ENCODE results near the gene VMP1. TPM values are rescaled to one million over a fixed set of nuclear protein-coding genes. Genes with fewer than 3 reads are reported as not detected.
"Not testable (repeated sequence)": the region's sequence is repeated elsewhere in the genome, so short reads cannot be mapped to it uniquely, and the experiment has no call there.

Gene VMP1
- total RNA-seq, 2 experiments from 2014 or later = 122 to 123 TPM

DNA sequence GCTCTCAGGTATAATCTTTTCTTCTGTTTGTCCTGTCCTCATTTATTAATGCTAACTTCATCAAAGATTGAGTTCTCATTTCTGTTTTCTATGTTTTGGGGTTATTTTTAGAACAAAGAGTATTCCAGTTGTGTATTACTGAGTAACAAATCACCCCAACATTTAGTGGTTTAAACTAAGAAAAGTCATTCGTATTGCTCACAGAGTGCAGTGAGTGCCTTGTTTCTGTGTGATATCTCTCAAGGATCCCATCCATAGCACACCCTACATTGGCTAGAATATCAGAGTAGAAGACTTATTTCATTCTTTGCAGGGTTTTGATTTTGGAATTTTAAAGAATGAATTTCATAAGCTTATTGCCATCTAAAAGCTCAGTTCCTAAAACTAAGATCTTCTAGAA is 72.1 kb downstream of the VMP1 start:
- Mint-ChIP-seq H3K4me3 (no peak overlapping the region), H3K9me3 (ENCODE audit: insufficient read depth) (no peaks in the 10 kb centered on the region), H3K4me1 (ENCODE audit: low read depth) (peaks cover 46% of the 10 kb centered on the region), H3K27me3 (ENCODE audit: low read depth) (no peaks in the 10 kb centered on the region), H3K36me3 (ENCODE audit: low read depth) (peaks cover 52% of the 10 kb centered on the region), H3K27ac (peak overlapping the region; percentile 27)
- ATAC-seq = no peak
- ChIA-PET POLR2A (interaction anchor here (0.6 to 0.7 kb wide), 2 partner anchors 58 to 59 kb away, joined by 3 read pairs; no protein-coding TSS in a partner anchor), CTCF (interaction anchor here (1.0 to 4.6 kb wide), 5 partner anchors 15 to 74 kb away, joined by 3 to 27 read pairs (median 5); no protein-coding TSS in a partner anchor)
- no peak for DNase-seq

DNA sequence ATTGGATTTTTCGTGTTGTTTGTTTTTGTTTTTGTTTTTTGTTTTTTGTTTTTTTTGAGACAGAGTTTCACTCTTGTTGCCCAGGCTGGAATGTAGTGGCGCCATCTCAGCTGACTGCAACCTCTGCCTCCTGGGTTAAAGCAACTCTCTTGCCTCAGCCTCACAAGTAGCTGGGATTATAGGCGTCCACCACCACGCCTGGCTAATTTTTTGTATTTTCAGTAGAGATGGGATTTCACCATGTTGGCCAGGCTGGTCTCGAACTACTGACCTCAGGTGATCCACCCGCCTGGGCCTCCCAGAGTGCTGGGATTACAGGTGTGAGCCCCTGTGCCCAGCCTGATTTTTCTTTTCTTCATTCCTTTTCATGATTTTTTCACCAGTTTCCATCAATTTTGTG is 73.1 kb downstream of the VMP1 start:
- H3K27me3 Mint-ChIP-seq (ENCODE audit: low read depth); H3K27ac Mint-ChIP-seq; DNase-seq; H3K4me3 Mint-ChIP-seq; ATAC-seq; H3K9me3 Mint-ChIP-seq (ENCODE audit: insufficient read depth): not testable (repeated sequence)
- peaks cover 51% of the 10 kb centered on the region for H3K4me1 Mint-ChIP-seq (ENCODE audit: low read depth)
- peaks cover 50% of the 10 kb centered on the region for H3K36me3 Mint-ChIP-seq (ENCODE audit: low read depth)
- POLR2A ChIA-PET = interaction anchor here (1.4 kb wide), 1 partner anchor 60 kb away, joined by 4 read pairs; no protein-coding TSS in a partner anchor
- CTCF ChIA-PET = interaction anchor here (1.9 to 4.6 kb wide), 3 partner anchors 16 to 73 kb away, joined by 5 to 27 read pairs (median 10); no protein-coding TSS in a partner anchor

DNA sequence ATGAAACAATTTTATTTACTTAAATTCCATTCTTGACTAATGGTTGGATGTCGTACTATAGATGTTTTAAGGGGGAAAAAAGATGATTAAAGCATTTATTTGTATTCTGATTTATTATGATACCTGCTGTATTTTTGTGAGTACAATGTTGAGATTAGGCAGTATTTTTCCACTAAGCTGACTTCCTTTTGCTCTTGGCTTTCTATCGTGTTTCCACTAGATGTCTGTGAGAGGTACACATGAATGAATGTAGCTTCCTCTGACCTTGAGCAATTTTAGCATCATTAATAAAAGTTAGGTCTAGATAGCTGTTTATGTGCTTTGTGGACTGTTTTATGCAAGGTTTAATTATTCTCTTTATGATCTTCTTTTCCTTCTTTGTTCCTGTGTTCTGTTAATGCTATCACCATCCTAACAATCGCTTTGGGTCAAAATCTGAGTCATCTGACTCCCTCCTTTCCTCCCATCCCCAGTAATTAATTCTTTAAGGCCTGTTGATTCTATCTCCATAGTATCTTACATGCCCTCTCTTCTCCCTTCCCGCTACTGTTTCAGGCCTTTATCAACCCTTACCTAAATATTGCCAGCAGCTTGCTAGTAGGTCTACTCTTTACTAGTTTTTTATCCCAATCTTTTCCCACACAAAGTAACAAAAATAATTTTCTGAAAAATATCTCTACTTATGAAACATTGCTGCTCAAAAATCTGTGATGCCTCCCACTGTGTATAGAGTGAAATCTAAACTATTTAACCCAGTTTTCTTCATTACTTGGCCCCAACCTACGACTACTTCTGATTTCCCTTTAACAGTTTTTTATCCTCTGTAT is 76.0 kb downstream of the VMP1 start:
- ChIA-PET CTCF (interaction anchor here (0.9 to 7.5 kb wide), 14 partner anchors 9 to 76 kb away, joined by 3 to 79 read pairs (median 6); partner anchors contain the start of genes PTRH2 and VMP1), POLR2A (interaction anchor here (0.8 to 8.6 kb wide), 8 partner anchors 20 to 76 kb away, joined by 3 to 406 read pairs (median 5); no protein-coding TSS in a partner anchor)
- Mint-ChIP-seq H3K27ac (peak overlapping the region; percentile 94), H3K27me3 (ENCODE audit: low read depth) (no peaks in the 10 kb centered on the region), H3K9me3 (ENCODE audit: insufficient read depth) (no peaks in the 10 kb centered on the region), H3K36me3 (ENCODE audit: low read depth) (peaks cover 37% of the 10 kb centered on the region), H3K4me1 (ENCODE audit: low read depth) (peaks cover 72% of the 10 kb centered on the region), H3K4me3 (peak overlapping the region; percentile 68)
- ATAC-seq (no peak), DNase-seq (no peak)

DNA sequence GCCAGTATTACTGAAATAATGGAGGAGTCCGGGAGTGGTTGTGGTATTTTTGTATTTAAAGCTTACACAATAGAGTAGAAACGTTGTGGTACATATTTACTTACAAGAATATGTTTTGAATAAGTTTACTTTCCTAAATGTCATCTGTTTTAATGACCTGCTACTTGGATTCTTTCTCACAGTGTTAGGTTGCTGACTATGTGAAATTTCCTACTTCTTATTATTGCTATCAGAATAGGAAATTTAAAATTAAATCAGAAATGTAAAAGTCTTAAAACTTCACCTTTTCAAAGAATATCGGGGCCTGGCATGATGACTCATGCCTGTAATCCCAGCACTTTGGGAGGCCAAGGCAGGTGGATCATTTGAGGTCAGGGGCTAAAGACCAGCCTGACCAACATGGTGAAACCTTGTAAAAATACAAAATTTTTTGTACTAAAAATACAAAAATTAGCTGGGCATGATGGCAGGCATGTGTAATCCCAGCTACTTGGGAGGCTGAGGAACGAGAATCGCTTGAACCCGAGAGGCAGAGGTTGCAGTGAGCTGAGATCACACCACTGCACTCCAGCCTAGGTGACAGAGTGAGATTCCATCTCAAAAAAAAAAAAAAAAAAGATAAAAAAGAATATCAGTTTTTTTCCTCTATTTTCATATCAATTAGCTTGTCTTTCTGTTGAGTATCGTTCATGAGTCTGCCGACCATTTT is 77.8 kb downstream of the VMP1 start:
- ChIA-PET CTCF (interaction anchor here (0.6 to 7.5 kb wide), 10 partner anchors 14 to 130 kb away, joined by 3 to 79 read pairs (median 4); no protein-coding TSS in a partner anchor), POLR2A (interaction anchor here (0.7 to 8.6 kb wide), 13 partner anchors 11 to 166 kb away, joined by 3 to 406 read pairs (median 7); partner anchors contain the start of genes CLTC, PTRH2 and VMP1)
- ATAC-seq (no peak), DNase-seq (no peak)
- Mint-ChIP-seq H3K4me1 (ENCODE audit: low read depth) (peaks cover 67% of the 10 kb centered on the region), H3K36me3 (ENCODE audit: low read depth) (peaks cover 30% of the 10 kb centered on the region), H3K4me3 (peak overlapping the region; percentile 51), H3K9me3 (ENCODE audit: insufficient read depth) (no peaks in the 10 kb centered on the region), H3K27ac (peak overlapping the region; percentile 81), H3K27me3 (ENCODE audit: low read depth) (no peaks in the 10 kb centered on the region)

DNA sequence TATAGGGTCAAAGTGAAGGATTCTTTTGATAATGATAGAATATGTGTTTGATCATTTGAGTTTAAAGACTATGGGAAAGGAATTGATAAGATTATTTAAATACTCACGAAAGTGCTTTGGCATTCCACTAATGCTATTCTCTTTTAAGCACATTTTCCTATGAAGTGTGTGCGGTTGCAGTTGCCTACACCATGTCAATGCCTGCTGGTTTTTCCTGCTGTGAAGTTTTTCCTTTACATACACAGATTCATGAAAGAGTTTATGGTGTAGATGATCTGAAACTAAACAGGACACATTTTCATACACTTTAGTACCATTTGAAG is 78.7 kb downstream of the VMP1 start:
- peak overlapping the region; percentile 76 for H3K4me3 Mint-ChIP-seq
- DNase-seq (no peak), ATAC-seq (no peak)
- no peaks in the 10 kb centered on the region for H3K9me3 Mint-ChIP-seq (ENCODE audit: insufficient read depth)
- no peaks in the 10 kb centered on the region for H3K27me3 Mint-ChIP-seq (ENCODE audit: low read depth)
- peaks cover 64% of the 10 kb centered on the region for H3K4me1 Mint-ChIP-seq (ENCODE audit: low read depth)
- ChIA-PET CTCF (interaction anchor here (0.9 to 7.5 kb wide), 12 partner anchors 15 to 129 kb away, joined by 3 to 79 read pairs (median 4); no protein-coding TSS in a partner anchor), POLR2A (interaction anchor here (0.8 to 8.6 kb wide), 20 partner anchors 14 to 178 kb away, joined by 3 to 406 read pairs (median 6); partner anchors contain the start of genes CLTC, PTRH2, RNFT1 and TUBD1)
- peak overlapping the region; percentile 97 for H3K27ac Mint-ChIP-seq
- H3K36me3 Mint-ChIP-seq (ENCODE audit: low read depth) = peaks cover 26% of the 10 kb centered on the region

DNA sequence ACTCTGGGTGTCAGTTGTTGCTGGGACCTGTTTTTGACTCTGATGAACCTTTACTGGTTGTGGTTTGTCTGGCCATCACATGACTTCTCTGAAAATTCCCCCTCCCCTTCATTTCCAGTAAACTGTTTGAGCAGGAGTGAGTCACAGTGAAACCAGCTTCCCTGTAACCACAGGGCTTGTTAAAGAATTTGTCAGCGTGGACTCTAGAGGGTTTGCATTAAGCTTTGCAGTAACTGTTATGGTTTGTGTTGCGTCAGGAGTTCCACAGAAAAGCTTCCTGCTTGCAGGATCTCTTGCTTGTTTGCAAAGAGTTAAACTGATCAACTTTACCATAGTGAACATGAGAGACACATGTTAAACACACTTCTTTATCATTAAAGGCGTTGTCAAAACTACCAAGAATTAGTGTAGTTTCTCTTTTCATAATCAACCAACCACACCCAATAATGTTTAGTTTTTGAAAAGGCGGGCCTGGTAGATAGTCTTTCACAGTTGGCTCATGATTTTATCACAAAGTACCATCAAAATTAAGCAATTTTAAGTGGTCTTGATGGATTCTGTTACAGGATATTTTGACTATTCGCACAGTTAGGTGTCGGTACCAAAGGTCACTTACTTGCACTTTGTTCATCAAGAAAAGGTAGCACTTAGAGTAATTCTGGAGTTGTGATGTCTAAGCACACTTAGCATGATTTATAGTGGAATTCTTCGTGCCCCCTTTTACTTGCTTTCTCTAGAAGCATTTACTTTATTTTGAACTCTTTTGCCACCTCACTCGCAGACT is 79.3 kb downstream of the VMP1 start:
- Mint-ChIP-seq H3K27ac (peak overlapping the region; percentile 97), H3K36me3 (ENCODE audit: low read depth) (peaks cover 27% of the 10 kb centered on the region), H3K4me1 (ENCODE audit: low read depth) (peaks cover 65% of the 10 kb centered on the region), H3K27me3 (ENCODE audit: low read depth) (no peaks in the 10 kb centered on the region), H3K4me3 (peak overlapping the region; percentile 76), H3K9me3 (ENCODE audit: insufficient read depth) (no peaks in the 10 kb centered on the region)
- ChIA-PET POLR2A (interaction anchor here (0.8 to 8.6 kb wide), 19 partner anchors 10 to 178 kb away, joined by 3 to 406 read pairs (median 6); partner anchors contain the start of genes CLTC, PTRH2, RNFT1 and TUBD1), CTCF (interaction anchor here (0.9 to 7.5 kb wide), 11 partner anchors 13 to 73 kb away, joined by 3 to 79 read pairs (median 4); no protein-coding TSS in a partner anchor)
- ATAC-seq = peak; percentile 89
- DNase-seq = peak; percentile 92

DNA sequence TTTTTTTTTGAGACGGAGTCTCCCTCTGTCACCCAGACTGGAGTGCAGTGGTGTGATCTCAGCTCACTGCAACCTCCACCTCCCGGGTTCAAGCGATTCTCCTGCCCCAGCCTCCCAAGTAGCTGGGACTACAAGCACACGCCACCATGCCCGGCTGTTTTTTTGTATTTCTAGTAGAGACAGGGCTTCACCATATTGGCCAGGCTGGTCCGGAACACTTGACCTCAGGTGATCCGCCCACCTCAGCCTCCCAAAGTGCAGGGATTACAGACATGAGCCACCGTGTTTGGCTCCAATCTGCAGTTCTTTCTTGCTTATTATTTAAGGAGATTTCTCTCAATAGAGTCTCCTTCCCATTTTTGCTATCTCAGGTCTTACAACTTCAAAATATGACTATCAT is 82.4 kb downstream of the VMP1 start:
- CTCF ChIA-PET = interaction anchor here (1.6 to 6.1 kb wide), 2 partner anchors 36 to 39 kb away, joined by 5 to 79 read pairs; no protein-coding TSS in a partner anchor
- POLR2A ChIA-PET = interaction anchor here (8.2 to 8.6 kb wide), 2 partner anchors 40 to 52 kb away, joined by 306 to 406 read pairs; no protein-coding TSS in a partner anchor
- H3K4me3 Mint-ChIP-seq; H3K9me3 Mint-ChIP-seq (ENCODE audit: insufficient read depth); ATAC-seq; H3K27ac Mint-ChIP-seq; H3K27me3 Mint-ChIP-seq (ENCODE audit: low read depth); DNase-seq: not testable (repeated sequence)
- H3K36me3 Mint-ChIP-seq (ENCODE audit: low read depth) = peaks cover 28% of the 10 kb centered on the region
- H3K4me1 Mint-ChIP-seq (ENCODE audit: low read depth) = peaks cover 49% of the 10 kb centered on the region

DNA sequence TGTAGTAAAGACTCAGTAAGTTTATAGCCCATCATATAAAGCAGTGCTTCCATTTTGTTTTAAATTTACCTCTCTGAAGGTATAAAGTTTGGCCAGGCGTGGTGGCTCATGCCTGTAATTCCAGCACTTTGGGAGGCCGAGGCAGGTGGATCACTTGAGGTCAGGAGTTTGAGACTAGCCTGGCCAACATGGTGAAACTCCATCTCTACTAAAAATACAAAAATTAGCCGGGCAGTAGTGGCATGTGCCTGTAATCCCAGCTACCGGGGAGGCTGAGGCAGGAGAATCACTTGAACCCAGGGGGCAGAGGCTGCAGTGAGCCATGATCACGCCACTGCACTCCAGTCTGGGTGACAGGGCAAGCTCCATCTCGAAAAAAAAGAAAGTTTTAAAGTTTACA is 83.0 kb downstream of the VMP1 start:
- Mint-ChIP-seq H3K4me1 (ENCODE audit: low read depth) (peaks cover 45% of the 10 kb centered on the region), H3K36me3 (ENCODE audit: low read depth) (peaks cover 28% of the 10 kb centered on the region)
- POLR2A ChIA-PET; H3K27ac Mint-ChIP-seq; H3K9me3 Mint-ChIP-seq (ENCODE audit: insufficient read depth); H3K4me3 Mint-ChIP-seq; DNase-seq; ATAC-seq; H3K27me3 Mint-ChIP-seq (ENCODE audit: low read depth): not testable (repeated sequence)
- CTCF ChIA-PET = interaction anchor here (0.9 to 1.6 kb wide), 3 partner anchors 13 to 69 kb away, joined by 3 to 5 read pairs (median 4); no protein-coding TSS in a partner anchor

DNA sequence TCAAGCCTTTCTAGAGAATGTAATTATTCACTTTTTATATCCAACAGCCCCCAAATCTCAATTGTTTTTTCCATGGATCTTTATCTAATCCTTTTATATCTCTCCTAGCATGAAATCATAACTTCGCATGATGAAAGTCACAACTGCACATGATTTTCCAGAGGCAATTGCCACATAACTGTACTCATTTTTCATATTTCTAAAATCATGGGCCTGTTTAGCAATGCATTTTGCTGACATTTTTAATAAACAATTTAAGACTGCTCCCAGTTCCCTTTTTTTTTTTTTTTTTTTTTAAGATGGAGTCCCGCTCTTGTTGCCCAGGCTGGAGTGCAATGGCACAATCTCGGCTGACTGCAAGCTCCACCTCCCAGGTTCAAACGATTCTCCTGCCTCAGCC is 83.5 kb downstream of the VMP1 start:
- H3K27ac Mint-ChIP-seq = peak overlapping the region; percentile 67
- no peaks in the 10 kb centered on the region for H3K9me3 Mint-ChIP-seq (ENCODE audit: insufficient read depth)
- POLR2A ChIA-PET = no interaction called here
- no peak for ATAC-seq
- no peak for DNase-seq
- H3K4me1 Mint-ChIP-seq (ENCODE audit: low read depth) = peaks cover 45% of the 10 kb centered on the region
- H3K27me3 Mint-ChIP-seq (ENCODE audit: low read depth) = no peaks in the 10 kb centered on the region
- H3K4me3 Mint-ChIP-seq = no peak overlapping the region
- CTCF ChIA-PET = interaction anchor here (0.9 to 1.6 kb wide), 3 partner anchors 13 to 69 kb away, joined by 3 to 5 read pairs (median 4); no protein-coding TSS in a partner anchor
- H3K36me3 Mint-ChIP-seq (ENCODE audit: low read depth) = peaks cover 28% of the 10 kb centered on the region

DNA sequence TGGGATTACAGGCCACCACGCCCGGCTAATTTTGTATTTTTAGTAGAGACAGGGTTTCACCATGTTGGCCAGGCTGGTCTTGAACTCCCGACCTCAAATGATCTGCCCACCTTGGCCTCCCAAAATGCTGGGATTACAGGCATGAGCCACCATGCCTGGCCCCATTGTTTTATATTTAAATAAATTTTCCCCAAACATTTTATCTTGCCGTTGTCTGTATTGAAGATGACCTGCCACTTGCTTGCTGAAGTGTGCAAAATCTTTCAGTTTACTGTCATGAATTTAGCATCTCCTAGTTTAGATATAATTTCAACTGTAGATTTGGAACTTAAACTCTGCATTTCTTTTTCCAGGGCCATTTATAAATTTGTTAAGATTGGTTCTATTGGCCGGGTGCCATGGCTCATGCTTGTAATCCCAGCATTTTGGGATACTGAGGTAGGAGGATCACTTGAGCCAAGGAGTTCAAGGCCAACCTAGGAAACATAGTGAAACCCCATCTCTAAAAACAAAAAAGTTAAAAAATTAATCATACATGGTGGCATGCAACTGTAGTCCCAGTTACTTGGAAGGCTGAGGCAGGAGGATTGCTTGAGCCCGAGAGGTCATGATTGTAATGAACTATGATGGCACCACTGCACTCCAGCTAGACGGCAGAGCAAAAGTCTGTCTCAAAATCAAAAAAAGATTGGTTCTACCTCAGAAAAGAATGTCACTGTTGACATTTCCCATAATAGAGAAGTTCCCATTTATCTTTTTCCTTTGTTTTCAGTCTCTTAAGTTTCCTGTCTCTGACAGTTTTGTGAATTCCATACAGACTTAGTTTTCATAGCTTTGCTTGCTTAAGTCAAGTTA is 84.4 kb downstream of the VMP1 start:
- ATAC-seq = no peak
- Mint-ChIP-seq H3K4me3 (no peak overlapping the region), H3K4me1 (ENCODE audit: low read depth) (peaks cover 41% of the 10 kb centered on the region), H3K27ac (no peak overlapping the region), H3K9me3 (ENCODE audit: insufficient read depth) (no peaks in the 10 kb centered on the region), H3K27me3 (ENCODE audit: low read depth) (no peaks in the 10 kb centered on the region), H3K36me3 (ENCODE audit: low read depth) (peaks cover 31% of the 10 kb centered on the region)
- ChIA-PET POLR2A (no interaction called here), CTCF (interaction anchor here (1.5 to 1.6 kb wide), 2 partner anchors 38 kb away, joined by 4 to 5 read pairs; no protein-coding TSS in a partner anchor)
- DNase-seq = no peak

Data from activated CD8-positive, alpha-beta T cell treated with anti-CD3 and anti-CD28 coated beads, Interleukin-2, amount 10 ng/mL, durations not matched to agents 7 days and 5 days (primary cell).